Amniotic stem cell (primary cell): Measurements from ENCODE around the gene TAS1R2.

Experiments
- DNase-seq: peaks from one replicate; lab custom pipeline; 2025; lab: John Stamatoyannopoulos, UW

The TAS1R2 gene

GRCh38 chr1:18820791-18821641 lies 38.4 kb downstream of the TAS1R2 start:
- DNase-seq: peak; percentile 28

DNA sequence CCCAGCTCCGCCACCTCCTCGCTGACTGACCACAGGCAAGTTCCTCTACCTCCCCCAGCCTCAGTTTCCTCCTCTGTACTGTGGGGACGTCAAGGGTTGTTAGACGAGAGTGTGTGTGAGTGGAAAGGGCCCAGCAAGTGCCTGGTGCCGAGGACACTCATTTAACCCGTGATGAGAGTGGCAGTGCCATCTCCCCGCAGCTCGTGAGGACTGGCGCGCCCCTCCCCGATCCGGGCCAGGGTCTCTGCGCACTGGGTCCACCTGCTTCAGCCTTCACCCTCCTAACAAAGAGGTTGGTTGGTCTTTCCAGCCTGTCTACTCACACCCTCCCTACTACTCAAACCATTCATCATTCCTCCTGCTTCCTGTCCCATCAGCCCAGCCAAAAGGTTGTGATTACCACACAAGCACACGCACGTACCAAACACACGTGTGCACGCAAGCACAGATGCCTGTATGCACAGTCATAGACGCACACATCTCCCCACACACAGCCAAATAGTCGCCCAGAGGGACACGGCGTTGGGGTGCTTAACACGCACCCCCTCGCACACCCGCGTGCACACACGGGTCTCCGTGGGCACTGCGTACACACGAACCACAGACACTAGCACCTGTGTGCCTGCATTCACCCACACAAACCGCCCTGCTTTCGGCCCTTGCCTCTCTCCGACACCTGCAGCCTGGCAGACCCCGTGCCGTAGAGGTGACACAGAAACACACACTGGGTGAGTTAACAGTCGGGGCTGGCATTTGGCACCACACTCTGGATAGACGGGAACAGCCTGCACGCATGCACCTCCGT lies 39.3 kb downstream of the TAS1R2 start:
- DNase-seq: no peak

DNA sequence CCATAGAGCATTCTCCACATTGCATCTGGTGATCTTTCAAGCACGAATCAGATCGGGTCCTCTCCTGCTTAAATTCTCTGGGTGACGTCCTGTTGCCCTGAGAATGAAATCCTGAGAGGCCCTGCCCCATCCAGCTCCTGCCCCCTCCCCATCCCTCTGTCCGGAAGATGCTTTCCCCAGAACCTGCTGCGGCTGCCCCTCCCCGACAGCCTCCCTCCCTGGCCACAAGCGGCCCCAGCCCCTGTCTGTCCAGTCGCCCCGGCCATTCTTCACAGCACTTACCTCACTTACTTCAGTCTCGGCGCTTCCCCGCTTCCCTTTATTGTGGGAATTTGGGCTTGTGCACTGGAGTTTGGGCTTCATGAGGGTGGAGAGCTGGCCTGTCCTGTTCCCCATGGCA lies 40.3 kb downstream of the TAS1R2 start:
- DNase-seq: no peak

DNA sequence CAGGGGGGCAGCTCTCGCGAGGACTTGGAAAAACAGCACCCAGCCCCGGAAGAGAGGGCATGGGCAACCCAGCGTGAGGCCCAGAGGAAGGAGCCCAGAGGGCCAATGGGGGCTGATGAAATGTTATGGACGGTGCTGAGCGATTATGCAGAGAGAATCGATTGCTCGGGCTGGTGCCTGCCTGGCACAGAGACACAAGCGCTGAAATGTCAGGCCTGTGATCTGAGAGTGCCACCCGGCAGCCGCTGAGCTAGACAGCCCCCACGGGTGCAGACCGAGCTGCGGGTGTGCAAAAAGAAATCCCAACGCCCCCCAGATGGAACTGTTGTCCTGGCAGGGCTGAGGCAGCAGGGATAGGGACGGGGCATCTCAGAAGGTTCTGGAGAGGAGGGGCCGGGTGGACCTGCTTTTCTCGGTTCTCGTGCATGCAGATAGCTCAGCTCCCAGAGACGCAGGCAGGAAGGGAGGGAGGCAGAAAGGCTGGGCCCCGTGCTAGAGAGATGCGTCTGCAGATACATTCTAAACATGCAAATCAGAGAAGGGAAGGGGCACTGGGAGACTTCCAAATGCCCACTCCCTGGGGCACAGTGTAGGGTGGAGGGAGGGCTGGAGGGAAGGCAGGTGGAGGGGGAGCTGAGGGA lies 41.5 kb downstream of the TAS1R2 start:
- no peak for DNase-seq

GRCh38 chr1:18817316-18817715 lies 42.1 kb downstream of the TAS1R2 start:
- DNase-seq: no peak

DNA sequence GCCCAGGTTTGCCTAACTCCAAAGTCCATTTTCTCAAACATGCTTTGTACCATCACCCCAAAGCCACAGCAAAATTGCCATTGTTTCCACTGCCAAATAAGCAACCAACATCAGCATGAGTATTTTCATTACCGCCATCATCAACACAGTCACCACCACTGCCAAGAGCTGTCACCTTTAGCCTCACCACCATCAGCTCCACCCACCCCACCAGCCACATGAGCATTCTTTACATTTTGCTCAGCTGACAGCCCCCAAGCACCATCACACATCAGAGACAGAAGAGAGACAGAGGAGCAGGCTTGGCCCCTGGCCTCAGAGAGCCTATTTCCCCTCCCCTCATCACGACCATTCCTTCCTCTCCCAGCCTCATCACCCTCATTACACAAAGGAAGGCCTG lies 42.7 kb downstream of the TAS1R2 start:
- DNase-seq: no peak

GRCh38 chr1:18814874-18815531 lies 44.5 kb downstream of the TAS1R2 start:
- no peak for DNase-seq

GRCh38 chr1:18814425-18814824 lies 45.0 kb downstream of the TAS1R2 start:
- no peak for DNase-seq

GRCh38 chr1:18812453-18812939 lies 47.0 kb downstream of the TAS1R2 start:
- DNase-seq: no peak

GRCh38 chr1:18811733-18812452 lies 47.6 kb downstream of the TAS1R2 start:
- DNase-seq: no peak

DNA sequence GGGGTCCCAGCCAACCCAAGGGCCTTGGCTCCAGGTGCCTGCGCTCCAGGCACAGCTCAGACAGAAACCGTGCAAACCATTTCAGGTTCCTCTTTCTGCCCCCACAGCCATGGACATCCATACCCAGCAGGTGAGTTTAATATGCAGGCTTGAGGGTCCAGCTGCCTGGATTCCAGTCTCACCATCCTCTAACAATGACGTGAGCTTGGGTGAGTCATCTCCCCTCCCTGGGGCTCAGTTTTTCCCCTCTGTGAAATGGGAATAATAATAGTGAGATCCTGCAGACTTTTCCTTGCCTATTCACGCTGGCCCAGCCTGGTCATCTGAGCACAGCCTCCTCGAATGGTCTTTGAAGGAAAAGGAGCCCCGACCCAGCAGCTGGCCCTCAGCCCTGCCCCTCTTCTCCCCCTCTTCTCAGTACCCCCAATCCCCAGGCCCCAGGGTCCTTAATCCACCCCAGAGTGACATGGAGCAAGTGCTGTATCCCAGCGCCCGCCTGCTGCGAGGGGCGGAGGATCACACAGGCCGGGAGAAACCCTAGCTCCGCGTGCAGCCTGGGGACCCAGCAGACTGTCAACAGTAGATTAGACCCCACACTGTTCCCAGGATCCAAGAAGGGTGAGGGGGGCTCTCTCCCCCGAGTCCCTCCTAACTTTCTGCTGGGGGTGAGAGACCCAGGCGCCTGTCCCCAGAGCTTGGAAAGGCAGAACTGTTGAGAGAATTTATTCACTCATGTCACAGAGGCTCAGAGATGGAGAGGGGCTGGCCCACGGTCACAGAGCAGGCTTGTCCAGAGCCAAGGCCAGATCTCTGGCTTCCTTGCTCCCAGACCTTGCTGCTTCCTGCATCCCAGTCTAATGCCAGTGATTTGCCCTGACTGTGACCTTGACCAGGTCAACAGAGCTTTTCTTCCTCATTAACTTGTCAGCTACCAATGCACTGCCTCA lies 49.2 kb downstream of the TAS1R2 start:
- no peak for DNase-seq

DNA sequence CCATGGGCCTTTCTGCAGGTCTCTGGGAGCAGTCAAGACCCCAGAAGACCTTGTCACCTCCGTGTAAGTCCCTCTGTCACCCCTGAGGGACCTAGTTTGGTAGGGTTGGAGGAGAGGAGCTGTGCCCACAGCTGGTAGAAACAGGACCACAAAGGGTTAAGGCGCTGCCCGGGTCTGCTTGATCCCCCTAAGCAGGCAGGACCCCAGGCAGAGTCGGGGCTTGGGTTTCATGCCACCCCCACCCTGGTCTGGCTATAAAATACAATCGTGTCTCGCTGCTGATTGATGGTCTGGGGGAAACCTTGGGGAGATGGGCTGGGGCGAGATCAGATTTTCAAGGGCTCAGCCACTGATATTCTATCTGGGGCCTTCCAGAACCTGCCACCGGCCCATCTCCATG lies 50.9 kb downstream of the TAS1R2 start:
- no peak for DNase-seq

- no peak for DNase-seq
Observed at GRCh38 chr1:18807334-18808063, 52.0 kb downstream of the TAS1R2 start.

GRCh38 chr1:18805925-18806849 lies 53.3 kb downstream of the TAS1R2 start:
- DNase-seq: no peak

GRCh38 chr1:18805150-18805879 lies 54.1 kb downstream of the TAS1R2 start:
- no peak for DNase-seq

- no peak for DNase-seq
Observed at GRCh38 chr1:18803851-18804250, 55.6 kb downstream of the TAS1R2 start.

- no peak for DNase-seq
Observed at GRCh38 chr1:18803151-18803791, 56.2 kb downstream of the TAS1R2 start.
